ENCODE data around the gene DNER.
"Not testable (repeated sequence)": the region's sequence is repeated elsewhere in the genome, so short reads cannot be mapped to it uniquely, and the experiment has no call there.

Gene DNER

DNA sequence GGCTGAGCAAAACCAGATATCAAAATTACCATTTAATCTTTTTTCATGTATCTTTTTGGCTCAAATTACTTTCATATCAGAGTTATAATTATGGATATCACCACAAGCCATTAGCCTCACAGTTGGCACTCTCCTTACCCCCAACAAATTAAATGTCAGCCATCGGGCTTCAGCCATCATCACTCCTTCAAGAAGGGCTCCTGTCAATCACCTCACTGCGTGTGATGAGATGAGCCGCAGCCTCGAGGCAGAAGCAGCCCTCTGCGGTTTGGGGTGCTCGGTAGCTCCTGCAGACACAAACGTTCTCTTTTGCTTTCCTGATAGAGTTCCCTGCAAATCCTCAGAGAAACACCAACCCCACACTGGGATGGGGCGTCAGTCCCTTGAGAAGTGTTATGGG lies 94.1 kb downstream of the DNER start:
- DNase-seq, result no peak

DNA sequence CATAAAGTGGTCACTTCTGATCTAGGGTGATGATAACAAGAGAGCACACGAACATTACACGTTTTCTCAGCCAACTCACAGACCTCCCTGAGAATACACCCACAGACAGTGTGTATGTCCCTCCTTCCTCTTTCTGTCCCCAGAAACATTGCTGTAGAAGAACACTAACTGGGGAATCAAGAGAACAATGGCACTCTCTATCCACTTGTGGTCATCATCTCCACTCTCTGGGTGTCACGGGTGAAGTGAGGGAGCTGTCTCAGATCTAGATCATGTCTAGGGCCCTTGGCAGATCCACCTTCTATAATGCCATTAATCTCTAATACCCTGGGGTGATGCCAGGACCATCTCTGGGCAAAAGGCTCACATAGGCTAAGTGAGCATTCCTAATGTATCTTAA lies 97.9 kb downstream of the DNER start:
- DNase-seq, result no peak

DNA sequence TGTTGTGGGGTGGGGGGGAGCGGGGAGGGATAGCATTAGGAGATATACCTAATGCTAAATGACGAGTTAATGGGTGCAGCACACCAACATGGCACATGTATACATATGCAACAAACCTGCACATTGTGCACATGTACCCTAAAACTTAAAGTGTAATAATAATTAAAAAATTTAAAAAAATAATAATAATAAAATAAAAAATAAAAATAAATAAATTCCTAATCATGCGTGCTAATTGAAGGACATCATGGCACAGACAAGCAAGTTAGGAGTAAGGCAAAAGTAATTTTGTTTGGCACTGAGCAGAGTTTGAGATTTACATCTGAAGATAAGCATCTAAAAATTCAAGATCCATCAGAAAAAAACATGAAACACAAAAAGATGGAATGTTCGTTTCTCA lies 100.3 kb downstream of the DNER start:
- not testable (repeated sequence) for DNase-seq

DNA sequence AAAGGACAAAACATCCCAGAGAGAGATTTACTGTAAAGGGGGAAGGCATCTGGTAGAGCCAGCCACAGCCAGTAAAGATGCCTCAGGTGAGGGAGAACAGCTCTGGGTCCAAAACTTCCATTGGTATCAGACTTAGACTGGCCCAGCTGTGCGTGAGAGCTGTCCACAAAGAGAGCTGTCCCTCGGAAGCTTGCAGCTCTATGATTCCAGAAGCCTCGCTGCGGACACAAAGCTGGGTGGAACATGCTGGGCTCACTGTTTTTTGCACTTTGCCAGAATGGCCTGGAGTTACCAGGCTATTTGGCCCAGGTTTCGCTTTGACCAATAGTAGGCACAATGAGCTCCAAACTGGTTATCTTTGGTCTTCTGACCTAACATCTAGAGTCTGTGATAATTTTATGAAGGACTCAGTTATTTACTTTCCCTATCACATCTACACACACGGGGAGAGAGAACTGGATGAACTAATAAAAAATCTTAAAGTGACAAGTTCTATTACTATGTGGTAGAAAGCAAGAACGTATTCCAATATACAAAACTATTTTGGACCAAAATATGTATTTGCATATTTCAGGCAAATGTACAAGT lies 101.9 kb downstream of the DNER start:
- DNase-seq, result no peak

DNA sequence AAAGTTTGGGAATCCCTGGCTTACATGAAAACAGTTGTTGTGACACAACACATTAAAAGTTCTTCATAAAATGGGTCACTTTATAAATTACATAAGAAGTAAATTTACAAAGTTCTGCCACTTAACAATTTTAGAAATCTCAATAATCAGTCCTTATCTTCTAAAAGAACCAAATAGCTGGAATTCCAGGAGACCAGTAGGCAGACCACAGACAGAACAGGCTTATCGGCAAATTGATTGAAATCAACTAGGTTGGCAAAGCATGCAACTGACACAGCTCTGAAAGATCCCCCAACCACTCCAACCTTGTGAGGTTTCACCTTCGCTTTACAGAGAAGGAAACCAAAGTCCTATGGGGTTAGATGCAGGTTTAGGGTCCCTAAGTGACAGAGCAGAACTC lies 103.0 kb downstream of the DNER start:
- DNase-seq, result no peak

DNA sequence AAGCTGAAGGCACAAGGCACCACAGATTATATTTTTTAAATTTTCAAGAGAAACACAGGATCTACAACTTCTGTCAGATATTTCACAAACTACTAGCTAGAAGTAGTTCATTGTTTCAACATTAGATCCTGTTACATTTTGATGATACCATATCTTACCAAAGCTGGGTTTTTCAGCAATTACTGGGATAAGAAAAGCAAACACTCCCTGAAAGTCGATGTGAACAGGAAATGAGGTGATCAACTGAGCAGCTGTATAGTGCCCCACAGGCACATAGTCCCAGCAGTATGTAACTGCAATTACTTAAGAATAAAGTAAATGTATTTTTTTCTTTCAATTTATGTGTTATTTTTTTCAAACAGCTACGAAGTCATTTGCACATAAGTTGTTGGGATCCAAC lies 103.5 kb downstream of the DNER start:
- DNase-seq, result no peak

DNA sequence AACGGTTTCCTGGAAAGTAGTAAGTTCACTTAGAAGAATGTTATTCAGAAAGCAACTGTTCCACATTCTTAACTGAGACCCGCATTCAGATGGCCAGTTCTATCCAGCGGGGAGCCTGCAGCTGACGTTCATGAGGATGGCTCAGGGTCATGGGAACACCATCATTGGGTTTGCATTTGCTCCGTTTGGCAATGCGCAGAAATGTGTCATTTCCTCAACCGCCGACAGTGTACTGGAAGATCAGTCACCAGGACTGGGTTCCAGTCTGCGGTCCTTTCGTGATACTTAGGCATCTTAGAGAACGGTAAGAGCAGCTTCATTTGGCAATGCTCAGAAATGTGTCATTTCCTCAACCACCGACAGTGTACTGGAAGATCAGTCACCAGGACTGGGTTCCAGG lies 104.0 kb downstream of the DNER start:
- DNase-seq, result no peak

DNA sequence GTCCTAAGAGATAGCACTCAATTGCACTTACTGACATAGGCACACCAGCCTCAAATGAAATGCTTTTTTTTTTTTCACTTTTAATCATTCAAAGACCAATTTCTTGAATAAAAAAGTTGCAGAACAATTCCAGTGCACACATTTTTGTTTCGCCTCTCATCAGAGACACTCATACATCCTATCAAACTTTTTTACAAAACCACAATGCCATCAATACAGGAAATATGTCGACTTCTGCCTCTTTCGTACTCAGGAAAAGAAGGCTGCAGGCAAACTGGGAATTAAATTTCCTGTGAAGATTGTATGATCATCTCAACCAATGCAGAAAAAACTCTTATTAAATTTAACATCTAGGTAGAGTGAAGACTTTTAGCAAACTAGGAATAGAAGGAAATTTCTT lies 112.4 kb downstream of the DNER start:
- DNase-seq, result no peak

DNA sequence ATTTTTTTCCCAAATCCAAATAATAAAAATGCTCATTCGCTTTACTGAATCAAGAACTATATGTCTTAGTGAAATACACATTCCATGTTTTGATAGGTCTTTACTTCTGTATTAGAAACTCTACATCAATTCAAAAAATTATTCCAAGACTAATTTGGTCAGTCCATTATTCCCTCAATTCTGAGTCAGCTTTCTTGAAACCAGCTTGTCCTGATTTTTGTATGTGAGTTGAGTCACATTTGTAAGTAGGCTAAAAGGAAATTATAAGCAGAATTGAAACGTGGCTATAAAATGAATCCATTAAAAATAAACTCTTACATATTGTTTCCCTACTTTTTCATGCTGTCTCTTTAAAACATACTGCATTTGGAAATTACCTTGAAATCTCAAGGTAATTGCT lies 113.0 kb downstream of the DNER start:
- no peak for DNase-seq

DNA sequence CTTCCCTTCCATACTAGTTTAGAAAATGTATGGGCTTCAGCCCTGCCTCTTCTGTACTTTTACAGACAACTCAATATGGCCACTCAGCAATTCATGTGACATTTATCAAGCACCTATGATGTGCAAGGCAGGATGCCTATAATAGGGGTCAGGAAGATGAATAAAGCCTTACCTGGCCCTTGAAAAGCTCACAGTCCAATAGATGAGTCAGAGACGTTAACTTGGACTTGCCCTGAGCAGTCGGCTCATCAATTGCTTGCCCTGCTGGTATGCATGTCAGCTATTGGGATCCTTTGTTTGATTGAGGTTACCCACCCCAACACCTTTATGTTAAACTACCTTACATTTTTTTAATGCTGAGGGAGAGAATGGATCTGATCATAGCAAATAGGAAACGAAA lies 116.1 kb downstream of the DNER start:
- DNase-seq, result no peak

DNA sequence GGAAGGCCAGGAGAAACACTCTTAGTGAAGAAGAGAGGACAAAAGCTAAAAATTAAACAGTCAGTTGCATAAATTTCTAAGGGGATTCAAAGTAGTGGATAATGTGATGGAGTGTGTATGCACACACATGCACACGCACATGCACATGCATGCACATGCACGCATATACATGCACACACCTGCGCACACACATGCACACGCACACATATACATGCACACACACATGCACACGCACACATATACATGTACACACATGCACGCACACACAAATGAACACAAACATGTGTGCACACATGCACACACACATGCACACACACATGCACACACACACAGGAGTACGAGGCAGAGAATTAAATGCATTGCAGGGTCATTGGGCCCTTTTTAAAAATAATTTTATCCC lies 117.6 kb downstream of the DNER start:
- no peak for DNase-seq

DNA sequence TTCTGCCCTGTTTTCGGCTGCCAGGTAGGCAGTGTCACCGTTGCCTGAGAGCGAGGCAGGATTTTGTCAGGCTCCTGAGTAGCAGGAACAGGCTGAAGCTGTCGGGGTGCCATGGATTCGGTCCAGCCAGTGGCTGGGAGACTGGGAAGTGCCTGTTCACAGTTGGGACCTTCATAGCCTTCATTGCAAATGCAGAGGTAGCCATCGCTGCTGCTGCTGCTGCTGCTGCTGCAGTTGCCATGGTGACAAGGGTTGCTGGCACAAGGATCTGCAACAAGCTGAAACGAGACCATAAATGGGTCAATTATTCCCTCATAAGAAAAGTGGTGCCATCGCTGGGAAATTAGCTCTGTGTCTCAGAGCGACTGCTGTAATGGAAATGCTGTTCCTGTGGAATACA lies 122.7 kb downstream of the DNER start:
- no peak for DNase-seq

DNA sequence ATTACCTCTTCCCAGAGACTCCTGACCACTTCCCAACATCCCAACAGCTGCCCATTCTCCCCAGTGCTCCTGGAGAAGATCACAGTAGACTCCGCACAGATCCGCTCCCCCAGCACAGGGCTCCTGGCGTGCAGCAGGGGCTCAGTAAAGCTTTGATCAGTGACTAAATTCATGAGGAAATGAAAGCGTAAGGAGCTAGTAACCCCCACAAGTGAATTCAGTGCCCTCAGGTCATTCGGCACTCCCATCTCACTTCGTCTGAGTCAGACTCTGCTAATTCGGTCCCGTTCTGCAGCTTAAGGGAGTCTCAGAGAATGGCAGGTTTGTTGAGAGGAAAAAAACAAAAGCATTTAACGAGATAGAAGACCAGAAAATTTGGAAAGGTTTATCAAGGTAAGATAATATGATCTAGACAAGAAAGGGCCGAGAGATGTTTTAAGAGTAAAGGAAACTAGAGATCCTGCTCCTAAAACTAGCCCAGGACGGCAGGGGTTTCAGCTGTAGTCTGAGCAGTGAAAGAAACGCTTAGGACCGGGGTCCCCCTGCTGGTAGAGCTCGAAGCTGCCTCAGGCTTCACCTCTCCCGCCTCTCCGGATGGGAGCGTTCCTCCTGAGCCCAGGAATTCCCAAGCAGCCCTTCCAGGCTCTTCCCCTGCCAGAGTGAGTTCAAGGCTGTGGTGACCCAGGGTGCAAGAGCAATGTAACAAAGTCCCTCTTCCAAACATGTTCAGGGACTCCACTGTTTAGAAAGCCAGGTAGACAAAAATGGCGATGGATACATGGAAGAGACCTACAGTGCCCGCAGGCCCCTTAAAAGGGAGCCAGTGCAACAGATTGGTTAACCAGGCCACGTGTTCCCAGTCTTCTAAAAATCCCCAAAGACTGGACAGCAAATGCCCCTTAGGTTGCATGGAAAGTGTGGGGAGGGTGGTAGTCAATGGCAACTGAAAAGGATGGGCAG lies 127.3 kb downstream of the DNER start:
- DNase-seq, result no peak

DNA sequence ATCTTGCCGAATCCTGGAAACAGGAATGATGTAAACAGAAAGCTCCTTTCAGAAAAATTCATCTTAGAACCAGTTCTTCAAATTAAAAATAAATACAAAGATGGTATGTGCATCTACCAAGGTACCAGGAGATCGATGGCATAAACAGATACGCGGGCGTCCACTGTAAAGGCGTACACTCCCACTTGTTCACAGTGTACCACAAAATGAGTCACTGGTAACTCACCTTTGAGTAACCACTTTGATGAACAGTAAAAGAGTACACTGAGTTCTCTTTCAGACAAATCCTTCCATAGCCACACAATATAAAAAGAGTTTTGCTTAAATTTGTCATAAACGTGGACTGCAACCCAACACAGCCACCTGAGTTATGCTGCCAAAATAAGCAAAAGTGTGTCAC lies 128.3 kb downstream of the DNER start:
- no peak for DNase-seq

DNA sequence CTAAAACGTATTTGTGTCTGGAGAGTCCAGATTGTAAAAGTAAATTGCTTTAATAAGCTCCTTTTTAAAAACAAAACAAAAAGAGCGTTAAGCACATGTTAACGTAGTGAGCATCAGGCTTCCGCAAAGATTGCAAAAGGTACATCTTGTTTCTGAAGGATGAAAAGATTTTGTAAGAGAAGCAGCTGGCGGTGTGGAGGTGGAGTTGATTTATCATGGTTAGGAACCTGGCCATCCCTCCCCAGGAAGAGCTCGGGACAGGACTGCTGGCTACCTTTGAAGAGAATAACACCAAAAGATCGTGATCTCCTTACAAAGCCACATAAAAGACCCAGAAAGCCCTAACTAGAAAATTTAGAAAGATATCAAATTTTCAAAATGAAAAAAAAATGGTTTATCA lies 132.2 kb downstream of the DNER start:
- no peak for DNase-seq

DNA sequence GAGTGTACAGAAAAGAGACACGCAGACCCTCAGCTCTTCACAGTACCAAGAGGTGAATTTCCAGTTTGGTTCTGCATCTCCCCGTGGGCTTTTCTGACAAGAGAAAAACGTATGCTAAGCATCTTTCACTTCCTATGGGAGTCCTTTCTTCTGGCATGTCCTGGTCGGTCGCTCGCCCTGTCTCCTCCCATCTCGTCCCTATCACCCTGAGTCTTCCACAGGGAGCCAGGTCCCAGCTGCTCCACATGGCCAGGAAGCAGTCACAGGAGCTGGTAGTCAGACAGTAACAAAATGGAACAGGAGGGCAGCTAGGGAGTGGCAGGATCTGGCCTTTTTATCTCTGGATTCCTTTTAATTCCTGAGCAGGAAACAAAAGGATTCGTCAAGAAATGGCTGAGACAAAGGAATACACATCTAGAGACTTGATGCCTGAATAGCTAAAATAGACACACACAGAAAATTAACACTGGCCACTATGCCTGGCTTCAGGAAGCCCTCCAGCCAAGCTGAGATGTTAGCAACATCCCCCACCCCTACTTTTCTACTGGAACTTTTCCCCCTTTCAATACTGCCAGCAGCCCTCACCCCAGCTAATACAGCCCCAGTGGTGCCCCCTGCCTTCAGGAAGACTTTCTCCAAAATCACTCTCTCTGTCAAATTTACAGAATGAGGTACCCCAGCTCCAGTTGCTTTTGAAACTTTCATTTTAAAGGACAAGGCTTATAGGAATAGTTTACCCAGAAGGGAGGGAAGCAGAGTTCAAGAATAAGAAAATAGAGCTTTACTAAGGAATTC lies 136.1 kb downstream of the DNER start:
- no peak for DNase-seq

DNA sequence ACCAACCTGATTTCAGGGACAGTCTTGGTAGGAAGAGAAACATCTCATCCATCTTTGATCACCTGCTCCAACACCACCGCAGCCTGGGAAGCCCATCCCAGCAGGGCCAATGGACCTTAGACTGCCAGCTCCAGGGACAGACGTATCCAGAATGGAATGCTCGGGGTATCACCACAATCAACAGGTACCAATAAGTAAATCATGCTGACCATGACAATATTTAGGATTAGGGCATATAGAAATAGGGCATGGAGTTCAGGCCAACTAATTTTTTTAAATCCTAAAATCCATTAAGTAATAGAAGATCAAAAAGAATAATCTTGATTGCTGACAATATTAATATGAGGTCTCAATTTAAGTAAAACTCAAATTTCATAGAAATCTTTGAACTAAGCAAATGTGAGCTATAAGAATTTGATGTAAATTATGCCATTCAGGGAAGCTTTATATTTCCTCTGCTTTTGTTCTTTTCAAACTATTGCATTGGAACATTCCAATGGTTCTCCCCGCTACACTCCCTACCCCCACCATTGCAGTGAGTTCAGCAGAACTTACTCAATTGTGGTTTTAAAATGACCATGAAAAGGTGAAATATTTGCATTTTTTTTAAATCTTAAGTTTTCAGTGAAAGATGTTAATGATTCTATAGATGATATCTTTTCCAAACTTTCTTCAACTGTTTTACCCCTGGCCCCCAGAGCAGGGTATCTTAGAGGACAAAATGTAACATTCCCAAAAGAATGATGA lies 138.6 kb downstream of the DNER start:
- DNase-seq, result no peak

DNA sequence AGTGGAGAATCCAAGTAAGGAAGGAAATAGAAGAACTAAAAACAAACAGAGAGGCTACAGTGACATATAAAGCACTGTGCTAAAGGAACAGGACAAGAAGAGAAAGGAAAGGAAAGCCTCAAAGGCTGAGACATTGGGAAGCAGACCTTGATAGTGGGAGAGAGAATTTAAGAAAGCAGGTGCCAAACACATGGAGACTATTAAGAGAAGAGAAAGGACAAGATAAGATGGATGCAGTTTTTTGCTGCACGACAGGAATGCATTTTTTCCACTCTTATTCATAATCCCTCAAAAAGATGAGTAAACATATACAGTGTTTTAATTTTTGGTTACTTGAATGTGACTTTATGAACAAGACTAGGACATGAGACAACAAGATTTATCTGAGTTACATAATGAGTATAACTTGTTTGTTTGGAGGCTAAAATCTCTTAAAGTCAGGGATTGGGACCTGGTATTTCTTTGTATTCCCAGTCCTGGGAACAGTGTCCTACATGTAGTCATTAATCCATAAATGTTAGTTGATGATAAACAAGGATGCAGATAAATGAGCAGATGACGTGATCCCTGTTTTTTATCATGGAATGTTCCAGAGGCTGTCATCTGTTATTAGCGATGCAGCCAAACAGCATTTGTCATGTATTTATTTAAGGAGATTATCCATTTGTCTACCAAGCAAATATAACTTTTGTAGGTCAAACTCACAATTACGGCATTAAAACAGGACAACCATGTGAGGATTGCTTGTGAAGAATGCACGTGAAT lies 141.7 kb downstream of the DNER start:
- DNase-seq, result no peak

DNA sequence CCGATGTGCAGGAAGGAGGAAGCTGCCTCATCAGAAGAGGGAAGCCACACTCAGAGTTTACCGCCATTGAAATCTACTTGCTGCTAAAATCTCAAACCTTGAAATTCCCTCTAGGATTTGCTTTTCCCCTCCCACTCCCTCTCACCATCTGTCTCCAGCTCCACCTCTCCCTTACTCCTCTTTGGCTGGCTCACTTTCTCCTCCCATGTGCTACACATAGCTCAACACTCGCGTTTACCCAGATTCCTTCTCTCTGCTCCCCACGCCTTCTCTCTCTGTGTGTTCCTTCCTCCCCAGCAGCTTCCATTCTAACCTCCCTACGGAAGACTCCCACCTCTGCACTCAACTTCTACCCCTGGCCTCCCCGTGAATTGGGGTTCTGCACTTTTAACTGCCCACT lies 143.1 kb downstream of the DNER start:
- DNase-seq, result no peak

DNA sequence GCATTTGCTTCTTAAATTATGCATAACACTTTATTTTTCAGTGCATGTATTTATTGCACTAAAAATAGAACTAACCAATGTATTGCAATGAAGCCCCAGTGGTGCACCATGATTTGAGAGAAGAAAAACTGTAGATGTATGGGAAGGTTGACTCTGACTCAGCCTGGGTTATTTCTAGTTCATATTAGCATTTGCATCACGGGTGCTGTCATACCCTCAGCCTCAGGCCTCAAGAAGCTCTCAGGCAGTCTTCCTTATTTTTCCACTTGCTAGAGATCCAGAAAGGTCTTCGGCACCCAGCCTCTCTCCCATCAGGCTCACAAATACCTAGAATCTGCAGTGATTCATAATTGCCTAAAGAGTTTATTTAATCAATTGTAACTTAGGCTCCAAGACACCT lies 148.0 kb downstream of the DNER start:
- DNase-seq, result no peak

DNA sequence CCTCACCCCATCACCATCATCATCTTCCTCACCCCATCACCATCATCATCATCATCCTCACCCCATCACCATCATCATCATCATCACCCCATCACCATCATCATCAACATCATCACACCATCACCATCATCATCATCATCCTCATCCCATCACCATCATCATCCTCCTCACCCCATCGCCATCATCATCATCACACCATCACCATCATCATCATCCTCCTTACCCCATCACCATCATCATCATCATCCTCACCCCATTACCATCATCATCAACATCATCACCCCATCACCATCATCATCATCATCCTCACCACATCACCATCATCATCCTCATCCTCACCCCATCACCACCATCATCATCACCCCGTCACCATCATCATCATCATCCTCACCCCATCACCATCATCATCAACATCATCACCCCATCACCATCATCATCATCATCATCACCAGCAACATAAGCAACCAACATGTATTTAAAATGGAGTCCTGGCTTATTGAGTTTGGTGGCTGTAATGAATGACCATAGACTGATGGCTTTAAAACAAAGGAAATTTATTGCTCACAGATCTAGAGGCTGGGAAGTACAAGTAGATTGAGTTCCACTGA lies 150.0 kb downstream of the DNER start:
- no peak for DNase-seq

DNA sequence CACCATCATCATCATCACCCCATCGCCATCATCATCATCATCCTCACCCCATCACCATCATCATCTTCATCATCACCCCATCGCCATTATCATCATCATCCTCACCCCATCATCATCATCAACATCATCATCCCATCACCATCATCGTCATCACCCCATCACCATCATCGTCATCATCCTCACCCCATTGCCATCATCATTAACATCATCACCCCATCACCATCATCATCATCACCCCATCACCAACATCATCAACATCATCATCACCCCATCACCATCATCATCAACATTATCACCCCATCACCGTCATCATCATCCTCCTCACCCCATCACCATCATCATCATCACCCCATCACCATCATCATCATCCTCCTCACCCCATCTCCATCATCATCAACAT lies 151.0 kb downstream of the DNER start:
- DNase-seq, result no peak

Data from activated CD4-positive, CD25-positive, alpha-beta regulatory T cell (primary cell).